Activated gamma-delta T cell (primary cell): ENCODE data around the gene ANO1.
"Not testable (repeated sequence)": the region's sequence is repeated elsewhere in the genome, so short reads cannot be mapped to it uniquely, and the experiment has no call there.

ENCODE experiments used
- DNase-seq: peaks from one replicate; lab custom pipeline; 2025; lab: John Stamatoyannopoulos, UW

Gene ANO1

DNA sequence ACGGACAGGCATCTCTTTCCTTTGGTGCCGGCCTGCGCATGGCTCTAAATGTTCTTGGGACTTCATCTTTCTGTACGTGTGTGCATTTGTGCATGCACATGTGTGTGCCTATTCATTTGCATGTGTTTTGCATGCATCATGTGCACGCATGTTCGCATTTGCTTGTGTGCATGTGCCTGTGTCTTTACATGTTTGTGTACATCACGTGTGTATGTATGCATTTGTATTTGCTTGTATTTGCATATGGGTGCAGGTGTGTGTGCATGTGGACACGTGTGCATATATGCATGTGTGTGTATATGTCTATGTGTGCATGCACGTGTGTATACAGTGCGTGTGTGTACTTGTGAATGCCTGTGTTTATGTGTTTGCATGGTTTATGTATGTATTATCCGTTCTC, 111.5 kb downstream of the ANO1 start:
- DNase-seq = no peak

- DNase-seq = peak; percentile 18
These were observed 113.5 kb downstream of the ANO1 start for GRCh38 chr11:70191495-70192140.

GRCh38 chr11:70192666-70193410, 114.7 kb downstream of the ANO1 start:
- no peak for DNase-seq

- no peak for DNase-seq
These were observed 115.5 kb downstream of the ANO1 start for GRCh38 chr11:70193411-70194292.

DNA sequence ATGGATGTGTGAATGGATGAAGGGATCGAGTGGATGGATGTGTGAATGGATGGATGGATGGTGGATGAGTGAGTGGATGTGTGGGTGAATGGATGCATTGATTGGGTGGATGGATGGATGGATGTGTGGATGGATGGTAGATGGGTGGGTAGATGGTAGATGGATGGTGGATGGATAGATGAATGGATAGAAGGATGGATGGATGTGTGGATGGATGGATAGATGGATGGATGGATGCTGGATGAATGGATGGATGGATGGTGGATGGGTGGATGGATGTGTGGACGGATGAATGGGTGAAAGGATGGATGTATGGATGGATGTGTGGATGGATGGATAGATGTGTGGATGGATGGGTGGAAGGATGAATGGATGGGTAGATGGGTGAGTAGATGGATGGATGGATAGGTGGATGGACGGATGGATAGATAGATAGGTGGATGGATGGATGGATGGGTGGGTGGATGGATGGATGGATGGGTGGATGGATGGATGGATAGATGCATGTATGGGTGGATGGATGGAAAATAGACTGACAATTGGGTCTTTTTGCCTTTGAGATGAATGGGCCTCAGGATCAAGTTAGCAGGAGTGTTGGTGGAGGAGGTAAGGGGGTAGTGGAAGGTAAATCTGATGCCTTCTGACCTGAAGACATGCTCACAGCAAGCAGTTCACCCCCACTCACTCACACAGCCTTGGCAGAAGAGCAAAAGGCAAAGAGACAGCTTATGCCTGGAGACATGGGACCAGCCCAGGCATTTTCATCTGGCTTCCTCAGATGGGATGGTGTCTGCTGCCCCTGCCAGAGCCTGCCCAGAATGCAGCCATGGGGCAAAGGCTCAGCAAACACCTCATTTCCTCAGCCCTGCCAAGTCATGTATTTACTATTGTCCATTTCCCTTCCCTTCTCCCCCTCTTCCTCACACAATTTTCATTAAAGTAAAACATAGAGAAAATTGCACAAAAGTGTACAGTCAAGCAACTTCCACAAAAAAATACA, 117.0 kb downstream of the ANO1 start:
- no peak for DNase-seq

GRCh38 chr11:70200212-70200844, 122.2 kb downstream of the ANO1 start:
- no peak for DNase-seq

DNA sequence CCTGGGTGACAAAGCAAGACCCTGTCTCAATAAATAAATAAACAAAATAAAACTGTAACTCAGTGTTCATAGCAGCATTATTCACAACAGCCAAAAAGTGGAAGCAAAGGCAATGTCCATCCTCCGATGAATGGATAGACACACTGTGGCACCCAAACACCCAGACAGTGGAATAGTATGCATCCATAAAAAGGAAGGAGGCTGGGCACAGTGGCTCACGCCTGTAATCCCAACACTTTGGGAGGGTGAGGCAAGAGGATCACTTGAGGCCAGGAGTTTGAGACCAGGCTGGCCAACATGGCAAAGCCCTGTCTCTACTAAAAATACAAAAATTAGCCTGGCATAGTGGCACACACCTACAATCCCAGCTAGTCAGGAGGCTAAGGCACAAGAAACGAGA, 122.9 kb downstream of the ANO1 start:
- DNase-seq = not testable (repeated sequence)

DNA sequence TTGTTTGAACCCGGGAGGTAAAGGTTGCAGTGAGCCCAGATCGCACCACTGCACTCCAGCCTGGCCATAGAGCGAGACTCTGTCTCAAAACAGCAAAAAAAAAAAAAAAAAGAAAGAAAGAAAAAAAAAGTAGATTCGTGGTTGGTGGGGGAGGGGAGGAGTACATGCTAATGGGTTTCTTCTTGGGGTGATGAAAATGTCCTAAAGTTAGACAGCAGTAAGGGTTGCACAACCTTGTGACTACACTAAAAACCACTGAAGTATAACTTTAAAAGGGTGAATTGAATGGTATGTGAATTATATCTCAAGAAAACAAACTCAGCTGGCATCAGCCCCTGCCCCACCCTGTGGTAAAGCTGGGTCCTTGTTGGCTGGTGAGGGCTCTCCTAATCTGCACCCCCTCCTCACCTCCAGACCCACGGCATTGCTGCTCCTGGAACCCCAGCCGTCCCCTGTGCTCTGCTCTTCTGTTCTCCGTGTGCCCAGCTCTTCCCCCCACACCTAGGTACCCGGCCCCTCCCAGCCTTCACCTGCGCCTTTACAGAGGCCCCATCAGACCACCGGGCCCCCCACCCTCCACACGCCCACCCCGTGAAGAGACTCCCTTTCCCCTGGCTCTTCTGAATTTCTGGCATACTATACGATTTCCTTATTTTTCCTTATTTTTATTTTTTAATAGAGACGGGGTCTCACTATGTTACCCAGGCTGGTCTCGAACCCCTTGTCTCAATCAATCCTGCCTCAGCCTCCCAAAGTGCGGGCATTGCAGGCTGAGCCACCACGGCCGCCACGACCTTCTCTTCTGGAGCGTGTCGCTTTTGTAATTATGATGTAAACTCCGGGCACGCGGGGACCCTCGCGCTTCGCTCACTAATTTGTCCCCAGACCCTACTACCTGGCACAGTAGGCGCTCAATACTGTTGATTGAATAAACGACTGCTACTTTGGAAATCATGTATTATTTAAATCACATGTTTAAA, 124.1 kb downstream of the ANO1 start:
- no peak for DNase-seq

DNA sequence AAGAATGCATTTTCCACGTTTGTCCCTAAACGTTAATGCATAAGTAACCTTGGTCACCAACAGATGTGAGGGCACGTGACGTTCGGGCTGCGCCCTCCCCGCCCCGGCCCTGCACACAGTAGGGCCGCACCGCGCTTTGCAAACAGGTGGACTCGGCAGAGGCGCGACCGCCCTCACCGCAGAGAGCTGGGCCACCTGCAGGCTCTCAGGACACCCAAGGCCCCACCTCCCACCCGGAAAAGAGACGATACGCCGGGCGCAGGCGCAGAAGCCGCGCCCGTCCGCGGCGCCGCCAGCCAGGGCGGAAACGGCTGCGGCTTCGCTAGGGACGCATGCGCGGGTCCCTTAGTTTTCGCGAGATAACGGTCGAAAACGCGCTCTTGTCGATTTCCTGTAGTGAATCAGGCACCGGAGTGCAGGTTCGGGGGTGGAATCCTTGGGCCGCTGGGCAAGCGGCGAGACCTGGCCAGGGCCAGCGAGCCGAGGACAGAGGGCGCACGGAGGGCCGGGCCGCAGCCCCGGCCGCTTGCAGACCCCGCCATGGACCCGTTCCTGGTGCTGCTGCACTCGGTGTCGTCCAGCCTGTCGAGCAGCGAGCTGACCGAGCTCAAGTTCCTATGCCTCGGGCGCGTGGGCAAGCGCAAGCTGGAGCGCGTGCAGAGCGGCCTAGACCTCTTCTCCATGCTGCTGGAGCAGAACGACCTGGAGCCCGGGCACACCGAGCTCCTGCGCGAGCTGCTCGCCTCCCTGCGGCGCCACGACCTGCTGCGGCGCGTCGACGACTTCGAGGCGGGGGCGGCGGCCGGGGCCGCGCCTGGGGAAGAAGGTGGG, 125.0 kb downstream of the ANO1 start, which contains the start of gene FADD:
Gene FADD (plus strand): TSS at position 377 of the 831 bp plus-strand sequence. CDS start 164 bp downstream, at position 541.
- DNase-seq = peak; percentile 79

DNA sequence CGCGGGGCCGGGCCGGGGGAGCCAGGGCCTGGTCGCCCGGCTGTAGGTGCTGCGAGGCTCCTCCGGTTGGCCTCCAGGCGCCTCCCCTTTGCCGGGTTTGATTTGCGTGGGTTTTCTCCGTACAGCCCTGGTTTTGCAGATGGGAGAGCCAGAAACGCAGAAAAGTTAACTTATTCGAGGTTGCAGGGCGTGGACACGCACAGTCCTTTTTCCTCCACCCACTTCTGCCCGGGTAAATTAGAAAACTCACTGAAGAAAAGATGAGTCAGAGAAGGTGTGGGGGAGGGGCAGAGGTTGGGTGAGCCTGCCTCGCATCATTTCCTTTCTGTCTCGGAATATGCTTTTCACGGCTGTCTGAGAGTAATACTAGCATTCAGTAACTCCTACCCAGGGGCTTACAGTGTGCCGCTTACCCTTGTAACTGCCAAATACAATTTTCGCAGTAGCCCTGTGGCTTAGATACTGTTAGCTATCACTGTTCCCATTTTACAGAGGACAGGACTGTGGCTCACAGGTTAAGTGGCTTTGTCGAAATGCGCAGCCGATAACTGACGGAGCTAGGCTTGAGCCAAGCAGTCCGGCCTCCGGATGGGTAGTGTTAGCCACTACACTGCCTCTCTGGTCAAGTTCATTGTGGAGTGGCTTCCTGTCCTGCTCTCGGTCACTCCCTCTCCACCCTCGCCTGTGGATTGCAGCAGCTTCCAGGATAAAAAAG, 125.8 kb downstream of the ANO1 start:
- no peak for DNase-seq

DNA sequence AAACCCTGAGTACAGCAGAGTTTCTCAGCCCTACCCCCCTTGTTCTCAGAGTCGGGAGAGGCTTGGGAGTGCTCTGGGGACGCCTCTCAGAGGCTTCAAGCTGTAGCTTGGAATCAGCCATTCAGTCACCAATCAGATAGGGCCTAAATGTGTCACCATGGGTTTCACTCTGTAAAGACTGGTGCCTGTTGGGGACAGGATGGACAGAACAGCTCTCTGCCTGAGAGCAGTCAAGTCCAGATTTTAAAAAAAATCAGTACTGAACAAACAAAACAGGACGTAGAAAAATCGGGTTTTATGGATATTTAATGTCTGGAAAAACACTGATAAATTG, 126.3 kb downstream of the ANO1 start:
- DNase-seq = no peak

- no peak for DNase-seq
These were observed 127.1 kb downstream of the ANO1 start for GRCh38 chr11:70205049-70205725.

- no peak for DNase-seq
These were observed 127.6 kb downstream of the ANO1 start for GRCh38 chr11:70205766-70206165.

DNA sequence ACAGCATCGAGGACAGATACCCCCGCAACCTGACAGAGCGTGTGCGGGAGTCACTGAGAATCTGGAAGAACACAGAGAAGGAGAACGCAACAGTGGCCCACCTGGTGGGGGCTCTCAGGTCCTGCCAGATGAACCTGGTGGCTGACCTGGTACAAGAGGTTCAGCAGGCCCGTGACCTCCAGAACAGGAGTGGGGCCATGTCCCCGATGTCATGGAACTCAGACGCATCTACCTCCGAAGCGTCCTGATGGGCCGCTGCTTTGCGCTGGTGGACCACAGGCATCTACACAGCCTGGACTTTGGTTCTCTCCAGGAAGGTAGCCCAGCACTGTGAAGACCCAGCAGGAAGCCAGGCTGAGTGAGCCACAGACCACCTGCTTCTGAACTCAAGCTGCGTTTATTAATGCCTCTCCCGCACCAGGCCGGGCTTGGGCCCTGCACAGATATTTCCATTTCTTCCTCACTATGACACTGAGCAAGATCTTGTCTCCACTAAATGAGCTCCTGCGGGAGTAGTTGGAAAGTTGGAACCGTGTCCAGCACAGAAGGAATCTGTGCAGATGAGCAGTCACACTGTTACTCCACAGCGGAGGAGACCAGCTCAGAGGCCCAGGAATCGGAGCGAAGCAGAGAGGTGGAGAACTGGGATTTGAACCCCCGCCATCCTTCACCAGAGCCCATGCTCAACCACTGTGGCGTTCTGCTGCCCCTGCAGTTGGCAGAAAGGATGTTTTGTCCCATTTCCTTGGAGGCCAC, 128.3 kb downstream of the ANO1 start:
- no peak for DNase-seq

DNA sequence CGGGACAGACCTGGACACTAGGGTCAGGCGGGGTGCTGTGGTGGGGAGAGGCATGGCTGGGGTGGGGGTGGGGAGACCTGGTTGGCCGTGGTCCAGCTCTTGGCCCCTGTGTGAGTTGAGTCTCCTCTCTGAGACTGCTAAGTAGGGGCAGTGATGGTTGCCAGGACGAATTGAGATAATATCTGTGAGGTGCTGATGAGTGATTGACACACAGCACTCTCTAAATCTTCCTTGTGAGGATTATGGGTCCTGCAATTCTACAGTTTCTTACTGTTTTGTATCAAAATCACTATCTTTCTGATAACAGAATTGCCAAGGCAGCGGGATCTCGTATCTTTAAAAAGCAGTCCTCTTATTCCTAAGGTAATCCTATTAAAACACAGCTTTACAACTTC, 128.9 kb downstream of the ANO1 start:
- no peak for DNase-seq

- DNase-seq = no peak
These were observed 129.5 kb downstream of the ANO1 start for GRCh38 chr11:70207531-70208131.
